Posterior vena cava (tissue), 2 donors: Measurements from ENCODE around the gene UBE2G1. TPM values are rescaled to one million over a fixed set of nuclear protein-coding genes. Genes with fewer than 3 reads are reported as not detected.
"Not testable (repeated sequence)": the region's sequence is repeated elsewhere in the genome, so short reads cannot be mapped to it uniquely, and the experiment has no call there.

Source experiments
- DNase-seq: peaks from one replicate; pipeline ENCODE4 v3.0.0-alpha.2; 2020; ENCODE audit warnings: low spot score
- intact Hi-C, 2 donors: fragments of 100-400 bp; cut with DNase I; formaldehyde crosslinking; loops; one replicate each; pipeline versions ENCODE4 v1.14.1 to v1.14.2; 2022 to 2023
- total RNA-seq, 2 donors: library from RNA; stranded (reverse); fragmentation: NEBNext Ultra II Directional; extraction: Animal tissue kit (Norgen Biotek cat#: 25700); gene quantifications; one replicate each; pipeline ENCODE4 v1.2.1, GENCODE V29; 2021
- donor health status: DM: yes; HTN: yes; CAD: no.
- donor health status: DM: yes; HTN: yes; CAD: no.

UBE2G1 gene
- total RNA-seq, 2 donors from 2014 or later, result 53.4 to 57.0 TPM

DNA sequence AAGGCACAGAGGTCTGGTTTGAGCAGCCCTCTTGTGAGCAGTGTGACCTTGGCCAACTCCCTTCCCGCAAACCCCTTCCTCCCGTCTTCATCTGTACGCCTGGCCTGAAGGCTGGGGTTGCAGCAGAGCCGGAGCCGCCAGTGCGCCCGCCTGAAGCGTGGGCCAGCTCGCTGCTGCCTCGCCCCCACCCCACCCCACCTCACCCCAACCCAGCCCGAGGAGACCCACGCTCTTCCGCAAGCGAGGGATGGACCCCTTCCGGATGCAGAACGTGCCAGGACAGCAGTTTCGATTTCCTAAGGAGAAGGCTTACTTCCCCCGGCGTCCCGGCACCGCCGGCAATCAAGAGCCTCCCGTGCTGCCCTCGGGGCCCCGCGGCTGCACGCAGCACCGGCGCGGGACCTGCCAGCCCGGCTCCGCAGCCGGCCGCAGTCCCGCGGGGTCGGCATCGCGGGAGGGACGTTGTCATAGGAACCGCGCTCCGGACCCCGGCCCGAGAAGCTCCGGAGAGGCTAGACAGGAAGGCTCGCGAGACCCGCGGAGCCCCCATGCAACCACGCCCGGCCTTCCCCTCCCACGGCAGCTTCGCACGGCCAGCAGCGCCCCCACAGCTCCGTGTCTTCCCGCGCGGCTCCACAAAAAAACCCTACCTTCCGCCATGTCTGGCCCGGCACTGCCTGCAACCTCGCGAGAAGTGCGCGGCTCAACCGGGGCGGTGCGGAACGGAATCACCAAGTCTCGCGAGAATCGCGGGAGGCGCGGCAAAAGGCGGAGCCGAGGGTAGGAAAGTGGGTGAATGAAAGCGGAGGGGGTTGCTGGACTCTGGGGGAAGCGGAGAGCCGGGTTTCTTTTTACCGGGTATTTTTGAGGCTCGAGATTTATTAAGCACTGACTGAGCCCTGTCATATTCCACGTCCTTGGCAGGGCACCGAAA, 102.9 kb downstream of the UBE2G1 start, which contains the start of gene ANKFY1:
Gene ANKFY1, minus strand, starts transcription at position 698 of the 934 bp plus-strand sequence. Its CDS starts 38 bp downstream, at position 660.
- intact Hi-C loops, result loop anchor here in 1 of 2 donors (5.0 kb wide), 1 partner anchor 46 kb away; no protein-coding TSS in a partner anchor
- peak; percentile 99 for DNase-seq

DNA sequence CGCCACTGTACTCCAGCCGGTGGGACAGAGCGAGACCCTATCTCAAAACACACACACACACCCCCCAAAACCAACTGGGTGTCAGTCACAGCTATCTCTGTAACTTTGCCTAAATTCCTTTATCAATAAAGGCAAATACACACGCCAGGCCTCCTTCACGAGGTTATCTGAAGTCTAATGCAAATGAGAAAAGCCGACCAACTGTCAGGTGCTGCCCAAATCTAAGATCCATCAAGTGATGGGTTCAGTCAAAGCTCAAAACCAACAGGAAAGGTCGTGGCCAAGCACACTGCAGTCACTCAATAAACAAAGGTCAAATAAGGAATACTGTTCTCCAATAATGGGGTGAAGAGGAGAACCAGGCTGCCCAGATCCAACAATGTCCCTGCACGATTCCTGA, 103.8 kb downstream of the UBE2G1 start:
- intact Hi-C loops, result loop anchor here in 1 of 2 donors (5.0 kb wide), 1 partner anchor 45 kb away; no protein-coding TSS in a partner anchor
- DNase-seq, result no peak

DNA sequence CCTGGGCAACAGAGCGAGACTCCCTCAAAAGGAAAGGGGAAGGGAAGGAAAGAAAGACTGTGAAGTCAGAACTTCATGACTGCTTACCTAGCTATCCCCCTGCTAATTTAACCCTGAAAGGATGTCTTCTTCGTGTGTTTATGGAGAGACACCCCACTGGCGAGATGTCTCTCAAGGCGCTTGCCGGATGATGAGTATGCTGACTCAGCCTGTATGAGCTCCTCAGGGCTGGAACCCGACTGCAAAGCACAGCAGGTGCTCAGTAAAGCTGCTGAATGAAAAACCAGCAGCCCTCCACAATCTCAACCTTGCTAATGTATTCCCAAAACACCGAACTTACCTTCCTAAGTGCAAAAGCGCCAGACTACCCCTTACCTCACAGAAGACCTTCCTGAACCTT, 105.0 kb downstream of the UBE2G1 start:
- no peak for DNase-seq
- intact Hi-C loops, result loop anchor here in 1 of 2 donors (5.0 kb wide), 1 partner anchor 44 kb away; no protein-coding TSS in a partner anchor

DNA sequence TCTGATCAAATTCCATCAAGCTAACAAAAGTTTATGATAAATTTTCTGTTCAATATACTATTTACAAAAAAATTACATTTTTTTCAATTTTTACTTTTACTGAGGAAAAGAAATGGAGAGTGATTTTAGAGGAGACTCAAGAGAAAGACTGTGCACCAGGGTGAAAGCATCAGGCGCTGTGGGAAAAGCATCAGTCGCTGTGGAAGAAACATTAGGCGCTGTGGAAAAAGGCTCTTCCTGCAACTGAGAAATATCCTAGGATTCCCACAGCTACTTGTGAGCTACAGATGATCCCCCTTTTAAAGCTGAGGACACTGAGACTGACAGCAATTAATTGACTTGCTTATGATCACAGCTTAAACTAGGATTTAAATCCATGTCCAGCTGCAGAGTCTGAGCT, 107.6 kb downstream of the UBE2G1 start:
- intact Hi-C loops, result no loop called here
- no peak for DNase-seq

DNA sequence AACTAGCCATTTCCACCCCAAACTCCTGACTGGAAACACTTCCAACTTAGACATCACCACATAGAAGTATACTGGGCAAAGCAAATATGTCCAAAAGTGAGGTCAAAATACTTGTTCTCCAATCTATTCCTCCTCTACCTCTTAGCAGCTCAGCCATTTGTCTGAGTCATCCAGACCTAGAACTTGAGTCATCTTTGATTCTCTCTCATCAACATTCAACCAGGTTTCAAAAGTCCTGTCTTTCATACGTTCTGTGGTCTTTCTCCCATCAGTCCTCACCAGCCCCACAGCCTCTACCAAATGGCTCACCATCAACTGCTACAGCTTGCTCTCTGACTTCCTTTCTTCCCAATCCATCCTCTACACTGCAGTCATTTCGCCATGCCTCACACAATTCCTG, 109.5 kb downstream of the UBE2G1 start:
- no peak for DNase-seq

DNA sequence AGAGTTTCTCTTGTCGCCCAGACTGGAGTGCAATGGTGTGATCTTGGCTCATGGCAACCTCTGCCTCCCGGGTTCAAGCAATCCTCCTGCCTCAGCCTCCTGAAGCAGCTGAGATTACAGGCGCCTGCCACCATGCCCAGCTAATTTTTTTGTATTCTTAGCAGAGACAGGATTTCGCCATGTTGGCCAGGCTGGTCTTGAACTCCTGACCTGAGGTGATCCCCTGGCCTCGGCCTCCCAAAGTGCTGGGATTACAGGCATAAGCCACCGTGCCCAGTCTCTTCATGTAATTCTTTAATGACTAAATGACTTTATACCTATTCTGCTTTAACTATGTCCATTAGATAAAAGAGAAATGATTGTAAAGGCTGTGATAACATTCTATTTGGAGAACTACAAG, 111.2 kb downstream of the UBE2G1 start:
- DNase-seq, intact Hi-C loops: not testable (repeated sequence)

More for the DNA sequence above, 109.5 kb downstream of the UBE2G1 start:
- intact Hi-C loops, result no loop called here

DNA sequence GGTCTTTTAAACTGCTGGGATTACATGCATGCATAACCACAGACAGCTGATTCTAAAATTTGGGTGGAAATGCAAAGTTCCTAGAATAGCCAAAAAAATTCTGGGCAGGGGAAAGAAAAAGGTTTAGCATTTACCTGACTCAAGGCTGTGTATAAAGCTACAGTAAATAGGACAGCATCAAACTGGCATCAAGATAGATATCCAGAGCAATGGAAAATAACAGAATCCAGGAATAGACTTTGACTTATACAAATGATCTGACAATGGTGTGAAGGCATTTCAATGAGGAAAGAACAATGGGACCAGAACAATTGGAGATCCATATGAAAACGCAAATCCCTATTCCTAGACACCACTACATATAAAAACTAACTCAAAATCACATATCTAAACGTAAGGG, 115.6 kb downstream of the UBE2G1 start:
- intact Hi-C loops, result no loop called here
- DNase-seq, result no peak

DNA sequence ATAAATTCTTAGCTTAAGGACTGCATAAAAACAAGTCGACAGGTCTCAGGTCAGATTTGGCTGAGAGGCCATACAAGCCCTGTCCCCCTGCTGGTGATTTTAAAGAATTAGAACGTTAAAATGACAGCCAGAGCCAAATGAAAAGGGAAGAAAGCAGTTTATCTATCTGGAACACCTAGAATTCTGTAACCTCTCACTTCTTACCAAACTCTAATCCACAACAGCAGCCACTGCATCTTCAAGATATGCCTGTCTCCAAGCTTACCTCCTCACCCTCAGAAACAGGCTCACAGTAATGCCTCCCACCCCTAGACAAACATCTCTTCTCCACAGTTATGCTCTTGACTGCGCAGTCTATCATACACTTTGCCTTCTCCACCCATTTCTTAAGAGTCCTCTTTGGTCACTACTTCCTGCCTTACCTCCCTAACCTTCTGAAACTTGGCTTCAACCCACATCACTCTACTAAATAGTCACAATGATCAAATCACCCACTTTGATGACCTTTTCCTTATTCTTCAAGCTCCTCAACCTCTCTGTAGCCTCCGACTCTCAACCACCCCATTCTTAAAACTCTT, 116.9 kb downstream of the UBE2G1 start:
- intact Hi-C loops, result no loop called here
- DNase-seq, result no peak

DNA sequence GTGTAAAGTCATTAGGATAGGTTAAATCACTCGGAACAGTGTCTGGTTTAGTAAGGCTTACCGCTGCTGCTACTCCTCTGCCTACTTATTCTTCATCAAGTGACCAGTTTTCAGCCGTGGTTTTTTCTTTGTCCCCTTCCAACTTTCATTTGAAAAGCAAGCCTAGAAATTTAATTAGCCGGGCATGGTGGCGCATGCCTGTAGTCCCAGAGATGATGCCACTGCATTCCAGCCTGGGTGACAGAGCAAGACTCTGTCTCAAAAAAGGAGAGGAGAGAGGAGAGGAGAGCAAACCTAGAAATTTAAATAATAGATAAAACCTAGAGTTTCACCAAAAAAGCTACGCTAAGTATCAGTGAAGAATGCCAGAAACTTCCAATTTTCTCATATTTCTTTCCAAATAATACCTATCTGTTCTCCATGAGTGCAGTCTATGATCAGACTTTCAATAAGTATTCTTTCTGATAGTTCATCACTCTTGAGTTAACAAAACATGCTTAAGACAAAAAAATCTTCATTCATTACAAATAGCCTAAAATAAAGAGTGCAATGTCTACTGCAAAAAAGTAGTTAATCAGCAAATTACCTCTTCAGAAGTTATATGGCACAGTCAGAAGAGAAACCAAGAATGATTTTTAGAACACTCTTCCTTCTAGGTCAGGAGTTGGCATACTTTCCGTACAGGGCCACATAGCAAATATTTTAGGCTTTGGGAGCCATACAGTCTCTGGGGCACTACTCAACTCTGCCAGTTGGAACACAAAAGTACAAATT, 117.8 kb downstream of the UBE2G1 start:
- no peak for DNase-seq
- intact Hi-C loops, result no loop called here

DNA sequence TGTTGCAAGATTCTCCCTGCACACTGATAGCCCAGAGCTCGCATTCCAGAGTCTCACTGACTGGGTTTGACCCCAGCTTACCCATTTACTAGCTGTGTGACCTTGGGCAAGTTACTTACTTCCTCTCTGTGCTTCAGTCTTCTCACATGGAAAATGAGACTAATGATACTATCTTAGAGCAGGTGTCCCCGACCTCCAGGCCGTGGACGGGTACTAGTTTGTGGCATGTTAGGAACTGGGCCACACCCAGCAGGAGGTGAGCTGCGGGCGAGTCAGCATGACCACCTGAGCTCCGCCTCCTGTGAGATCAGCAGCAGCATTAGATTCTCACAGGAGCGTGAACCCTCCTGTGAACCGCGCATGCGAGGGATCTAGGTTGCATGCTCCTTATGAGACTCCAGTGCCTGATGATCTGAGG, 118.5 kb downstream of the UBE2G1 start:
- DNase-seq, result no peak
- intact Hi-C loops, result no loop called here

DNA sequence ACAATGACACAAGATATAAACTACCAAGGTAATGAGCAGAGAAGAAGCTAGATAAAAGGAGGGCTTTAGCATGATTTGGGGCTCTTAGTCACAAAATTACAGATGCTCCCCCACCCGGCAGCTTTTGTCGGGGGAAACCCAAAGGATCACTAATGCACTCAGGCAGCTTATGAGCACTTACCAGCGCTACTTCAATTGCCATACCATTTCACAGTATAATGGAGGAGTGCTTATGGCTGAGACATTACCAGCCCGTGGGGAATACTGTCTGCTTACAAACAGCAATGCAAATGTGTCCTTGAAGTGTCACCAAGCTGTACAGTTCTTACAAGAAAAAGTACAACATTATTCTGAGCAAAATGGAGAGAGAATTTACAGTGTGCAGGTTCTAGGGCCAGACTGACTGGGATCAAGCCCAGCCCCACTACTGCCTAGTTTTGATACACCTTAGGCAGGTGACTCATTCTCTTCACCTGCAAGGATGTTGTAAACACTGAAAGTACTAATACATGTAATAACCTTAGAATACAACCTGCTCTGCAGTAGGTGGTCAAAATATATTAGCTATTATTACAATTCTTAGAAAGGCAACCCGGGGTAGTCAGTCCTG, 119.0 kb downstream of the UBE2G1 start:
- intact Hi-C loops, result no loop called here
- no peak for DNase-seq

DNA sequence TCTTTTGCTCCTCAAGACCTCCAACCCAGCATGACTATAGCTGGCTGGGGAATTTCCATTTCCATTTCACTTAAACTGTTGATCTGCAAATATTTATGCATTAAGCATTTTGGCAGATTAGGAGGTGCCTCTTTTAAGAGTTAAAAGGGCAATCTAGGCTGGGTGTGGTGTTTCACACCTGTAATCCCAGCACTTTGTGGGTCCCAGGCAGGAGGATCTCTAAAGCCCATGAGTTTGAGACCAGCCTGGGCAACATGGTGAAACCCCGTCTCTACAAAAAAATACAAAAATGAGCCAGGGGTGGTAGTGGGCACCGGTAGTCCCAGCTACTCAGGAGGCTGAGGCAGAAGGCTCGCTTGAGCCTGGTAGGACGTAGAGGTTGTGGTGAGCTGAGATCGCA, 119.8 kb downstream of the UBE2G1 start:
- no peak for DNase-seq
- intact Hi-C loops, result no loop called here

DNA sequence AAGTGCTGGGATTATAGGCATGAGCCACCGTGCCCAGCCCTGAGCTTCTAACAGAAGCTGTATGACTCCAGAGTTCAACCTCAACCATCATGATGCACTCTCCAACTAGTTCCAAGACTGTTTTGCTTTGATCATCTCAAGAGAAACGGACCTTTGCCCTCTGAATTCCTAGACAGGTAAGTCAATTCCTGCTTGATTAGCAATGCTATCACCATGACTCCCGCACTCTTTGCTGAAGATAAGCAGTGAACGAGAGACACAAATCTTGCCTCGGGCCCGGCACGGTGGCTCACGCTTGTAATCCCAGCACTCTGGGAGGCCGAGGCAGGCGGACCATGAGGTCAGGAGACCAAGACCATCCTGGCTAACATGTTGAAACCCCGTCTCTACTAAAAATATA, 124.9 kb downstream of the UBE2G1 start:
- no peak for DNase-seq
- intact Hi-C loops, result no loop called here

DNA sequence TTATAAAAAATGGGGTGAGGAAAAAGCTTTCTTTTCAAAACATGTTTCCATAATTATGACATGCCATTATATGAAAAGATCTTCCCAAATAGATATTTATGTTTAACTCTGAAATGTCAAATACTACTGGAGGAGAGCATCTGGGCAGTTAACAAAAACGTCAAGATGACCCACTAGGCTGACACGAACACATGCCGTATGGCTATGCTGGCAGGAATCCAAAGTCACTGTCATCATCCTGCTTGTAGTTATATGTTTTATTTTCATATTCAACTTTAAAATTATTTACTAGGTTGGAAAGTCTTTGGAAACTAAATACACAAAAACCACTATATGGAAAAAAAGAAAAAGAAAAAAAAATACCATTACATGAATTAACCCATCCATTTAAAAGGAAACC, 130.0 kb downstream of the UBE2G1 start:
- intact Hi-C loops, result no loop called here
- no peak for DNase-seq

DNA sequence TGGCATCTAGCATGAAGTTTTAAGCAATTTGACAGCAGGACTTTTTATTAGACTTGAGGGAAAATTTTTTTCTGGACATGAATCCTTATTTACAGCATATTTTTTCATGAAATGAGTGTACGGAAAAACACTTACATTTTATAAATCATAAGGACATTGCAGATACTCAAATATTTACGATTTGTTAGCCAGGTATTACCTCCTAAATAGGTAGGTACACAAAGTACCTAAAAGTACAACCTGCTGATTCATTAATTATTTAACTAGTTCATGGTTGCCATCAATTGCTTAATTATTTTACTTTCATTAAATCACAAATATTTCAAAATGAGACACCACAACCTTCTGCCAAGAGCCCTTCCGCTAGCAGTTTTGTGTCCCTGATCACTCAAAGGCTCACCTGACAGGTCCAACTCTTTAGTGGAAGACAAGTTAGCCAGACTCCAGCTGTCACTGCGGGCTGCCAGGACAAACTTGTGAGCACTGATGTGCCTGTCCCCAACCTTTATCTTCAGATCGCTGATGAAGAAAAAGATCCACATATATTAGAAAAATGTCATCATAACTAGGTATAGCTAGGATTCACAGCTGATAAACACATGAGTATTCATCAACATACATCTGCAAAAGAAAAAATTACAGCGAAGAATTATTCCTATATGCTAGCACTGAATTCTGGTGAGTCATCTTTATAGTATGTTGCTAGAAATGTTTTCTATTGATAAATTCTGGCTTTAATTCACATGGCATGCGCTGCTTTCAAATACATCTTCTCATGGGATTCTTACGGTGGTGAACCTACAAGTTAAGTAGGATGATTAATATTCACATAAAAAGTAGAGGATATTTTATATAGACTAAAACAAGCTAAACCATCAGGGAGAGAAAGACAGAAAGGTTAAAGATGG, 130.8 kb downstream of the UBE2G1 start:
- no peak for DNase-seq
- intact Hi-C loops, result no loop called here

DNA sequence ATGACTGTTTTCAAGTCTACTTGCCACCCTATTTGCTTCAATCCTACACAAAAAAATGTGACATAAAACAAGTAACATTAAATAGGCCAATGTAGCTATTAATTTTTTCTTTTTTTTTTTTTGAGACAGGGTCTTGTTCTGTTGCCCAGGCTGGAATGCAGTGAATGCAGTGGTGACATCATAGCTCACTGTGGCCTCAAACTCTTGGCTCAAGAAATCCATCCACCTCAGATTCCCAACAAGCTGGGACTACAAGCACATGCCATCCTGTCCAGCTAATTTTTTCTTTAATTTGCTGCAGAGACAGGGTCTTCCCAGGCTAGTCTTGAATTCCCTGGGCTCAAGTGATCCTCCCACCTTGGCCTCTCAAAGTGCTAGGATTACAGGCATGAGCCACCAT, 132.1 kb downstream of the UBE2G1 start:
- DNase-seq, result no peak
- intact Hi-C loops, result no loop called here

DNA sequence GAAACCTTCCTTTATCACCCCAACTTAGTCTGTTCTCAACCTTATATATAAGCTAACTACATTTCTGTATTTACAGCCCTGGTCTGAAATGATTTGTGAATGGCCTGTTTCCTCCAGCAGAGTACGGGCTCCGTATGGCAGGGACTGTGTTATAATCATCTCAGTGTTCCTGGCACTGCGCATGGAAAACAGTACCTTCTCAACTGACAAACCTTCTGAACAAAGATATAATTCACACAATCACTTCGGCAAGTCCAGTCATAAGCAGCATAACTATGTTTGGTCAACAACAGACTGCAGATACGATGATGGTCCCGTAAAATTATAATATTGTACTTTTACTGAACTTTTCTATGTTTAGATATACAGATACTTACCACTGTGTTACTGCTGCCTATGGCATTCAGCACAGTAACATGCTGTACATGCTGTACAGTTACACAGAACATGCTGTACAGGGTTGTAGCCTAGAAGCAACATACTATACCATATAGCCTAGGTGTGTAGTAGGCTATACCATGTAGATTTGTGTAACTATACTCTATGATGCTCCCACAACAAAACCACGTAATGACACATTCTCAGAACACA, 132.7 kb downstream of the UBE2G1 start:
- no peak for DNase-seq
- intact Hi-C loops, result no loop called here
